ENCODE measurements around the gene DCC. TPM values are rescaled to one million over a fixed set of nuclear protein-coding genes. Genes with fewer than 3 reads are reported as not detected.

The DCC gene
- total RNA-seq, 1 experiment from 2014 or later, result 0.39 TPM

GRCh38 chr18:53219853-53220252, 879.9 kb downstream of the DCC start:
- Mint-ChIP-seq H3K4me1 (ENCODE audit: low read depth, unreplicated experiment) (no peaks in the 10 kb centered on the region), H3K27ac (ENCODE audit: unreplicated experiment) (no peak overlapping the region), H3K4me3 (ENCODE audit: unreplicated experiment) (no peak overlapping the region), H3K36me3 (ENCODE audit: insufficient read depth, unreplicated experiment) (no peaks in the 10 kb centered on the region), H3K27me3 (ENCODE audit: insufficient read depth, unreplicated experiment) (no peaks in the 10 kb centered on the region), H3K9me3 (ENCODE audit: unreplicated experiment) (no peaks in the 10 kb centered on the region)
- no peak for TF ChIP-seq CTCF (IDR thresholded peaks at IDR 0.05; ENCODE audit: insufficient read depth in 1 of 2, low read depth in 1 of 2, low read length in 1 of 2, severe bottlenecking in 1 of 2, unreplicated experiment in 1 of 2)
- H3K4me3 ChIP-seq (ENCODE audit: low read depth, low read length), result no peak overlapping the region
- no peaks in the 10 kb centered on the region for H3K9me3 ChIP-seq
- ChIA-PET CTCF (no interaction called here), POLR2A (no interaction called here)
- DNase-seq, result no peak
- no peaks in the 10 kb centered on the region for H3K4me1 ChIP-seq
- no peaks in the 10 kb centered on the region for H3K27me3 ChIP-seq (replicated peaks; ENCODE audit: control insufficient read depth, insufficient read depth, low read length)
- no peaks in the 10 kb centered on the region for H3K36me3 ChIP-seq (ENCODE audit: control insufficient read depth, insufficient read depth, low read length)
- intact Hi-C loops (cut with micrococcal nuclease; ENCODE audit: unreplicated experiment), result no loop called here
- no TSS peak for BruUV-seq (replicated peaks)

GRCh38 chr18:53224128-53224778, 884.3 kb downstream of the DCC start:
- Histone ChIP-seq H3K4me3 (ENCODE audit: low read depth, low read length) (no peak overlapping the region), H3K27me3 (replicated peaks; ENCODE audit: control insufficient read depth, insufficient read depth, low read length) (no peaks in the 10 kb centered on the region), H3K36me3 (ENCODE audit: control insufficient read depth, insufficient read depth, low read length) (no peaks in the 10 kb centered on the region), H3K9me3 (no peaks in the 10 kb centered on the region), H3K4me1 (no peaks in the 10 kb centered on the region)
- DNase-seq, result no peak
- no peak overlapping the region for H3K27ac Mint-ChIP-seq (ENCODE audit: unreplicated experiment)
- intact Hi-C loops (cut with micrococcal nuclease; ENCODE audit: unreplicated experiment), result no loop called here
- TF ChIP-seq CTCF (IDR thresholded peaks at IDR 0.05; ENCODE audit: insufficient read depth in 1 of 2, low read depth in 1 of 2, low read length in 1 of 2, severe bottlenecking in 1 of 2, unreplicated experiment in 1 of 2), result no peak
- no peaks in the 10 kb centered on the region for H3K36me3 Mint-ChIP-seq (ENCODE audit: insufficient read depth, unreplicated experiment)
- ChIA-PET POLR2A (no interaction called here), CTCF (no interaction called here)
- no peak overlapping the region for H3K4me3 Mint-ChIP-seq (ENCODE audit: unreplicated experiment)
- no peaks in the 10 kb centered on the region for H3K4me1 Mint-ChIP-seq (ENCODE audit: low read depth, unreplicated experiment)
- BruUV-seq (replicated peaks), result no TSS peak
- H3K9me3 Mint-ChIP-seq (ENCODE audit: unreplicated experiment), result no peaks in the 10 kb centered on the region
- H3K27me3 Mint-ChIP-seq (ENCODE audit: insufficient read depth, unreplicated experiment), result no peaks in the 10 kb centered on the region

- H3K36me3 Mint-ChIP-seq (ENCODE audit: insufficient read depth, unreplicated experiment), result no peaks in the 10 kb centered on the region
- Histone ChIP-seq H3K27me3 (replicated peaks; ENCODE audit: control insufficient read depth, insufficient read depth, low read length) (no peaks in the 10 kb centered on the region), H3K36me3 (ENCODE audit: control insufficient read depth, insufficient read depth, low read length) (no peaks in the 10 kb centered on the region), H3K4me3 (ENCODE audit: low read depth, low read length) (no peak overlapping the region), H3K4me1 (no peaks in the 10 kb centered on the region), H3K9me3 (no peaks in the 10 kb centered on the region)
- H3K27me3 Mint-ChIP-seq (ENCODE audit: insufficient read depth, unreplicated experiment), result no peaks in the 10 kb centered on the region
- no peak for DNase-seq
- H3K4me3 Mint-ChIP-seq (ENCODE audit: unreplicated experiment), result no peak overlapping the region
- intact Hi-C loops (cut with micrococcal nuclease; ENCODE audit: unreplicated experiment), result no loop called here
- ChIA-PET CTCF (no interaction called here), POLR2A (no interaction called here)
- no peaks in the 10 kb centered on the region for H3K9me3 Mint-ChIP-seq (ENCODE audit: unreplicated experiment)
- no peaks in the 10 kb centered on the region for H3K4me1 Mint-ChIP-seq (ENCODE audit: low read depth, unreplicated experiment)
- no peak overlapping the region for H3K27ac Mint-ChIP-seq (ENCODE audit: unreplicated experiment)
- no peak for TF ChIP-seq CTCF (IDR thresholded peaks at IDR 0.05; ENCODE audit: insufficient read depth in 1 of 2, low read depth in 1 of 2, low read length in 1 of 2, severe bottlenecking in 1 of 2, unreplicated experiment in 1 of 2)
- BruUV-seq (replicated peaks), result no TSS peak
Observed at GRCh38 chr18:53225567-53226325, 885.7 kb downstream of the DCC start.

Measured in Caco-2 (cell line).